HG03039 (cell line): ENCODE data around the gene TYW1B.
"Not testable (repeated sequence)": the region's sequence is repeated elsewhere in the genome, so short reads cannot be mapped to it uniquely, and the experiment has no call there.

Source experiments
- ATAC-seq: cut with Tn5 transposase; IDR thresholded peaks from one replicate; pipeline ENCODE4 v1.9.1; 2021; ENCODE audit warnings: mild to moderate bottlenecking, moderate library complexity; ENCODE audit not compliant: unreplicated experiment

TYW1B gene

GRCh38 chr7:72580142-72580770, 247.7 kb downstream of the TYW1B start:
- not testable (repeated sequence) for ATAC-seq

DNA sequence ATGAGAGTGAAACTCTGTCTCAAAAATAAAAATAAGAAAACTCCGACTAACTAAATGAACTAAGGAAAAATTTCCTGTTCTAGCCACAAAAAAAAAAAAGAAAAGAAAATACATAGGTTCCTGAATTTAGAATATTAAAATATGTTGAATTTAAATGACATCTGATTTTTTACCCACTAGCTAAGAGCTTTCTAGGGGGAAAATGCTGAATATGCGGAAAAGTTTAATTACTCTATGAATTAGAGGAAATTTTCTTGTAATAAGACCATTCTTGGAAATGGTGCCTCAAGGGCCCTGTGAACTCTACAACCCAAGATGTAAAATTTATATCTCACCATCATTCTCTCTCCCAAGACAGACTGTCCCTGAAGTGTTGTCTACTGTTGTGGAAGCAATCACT, 250.9 kb downstream of the TYW1B start:
- no peak for ATAC-seq

GRCh38 chr7:72561988-72562387, 266.0 kb downstream of the TYW1B start:
- not testable (repeated sequence) for ATAC-seq

DNA sequence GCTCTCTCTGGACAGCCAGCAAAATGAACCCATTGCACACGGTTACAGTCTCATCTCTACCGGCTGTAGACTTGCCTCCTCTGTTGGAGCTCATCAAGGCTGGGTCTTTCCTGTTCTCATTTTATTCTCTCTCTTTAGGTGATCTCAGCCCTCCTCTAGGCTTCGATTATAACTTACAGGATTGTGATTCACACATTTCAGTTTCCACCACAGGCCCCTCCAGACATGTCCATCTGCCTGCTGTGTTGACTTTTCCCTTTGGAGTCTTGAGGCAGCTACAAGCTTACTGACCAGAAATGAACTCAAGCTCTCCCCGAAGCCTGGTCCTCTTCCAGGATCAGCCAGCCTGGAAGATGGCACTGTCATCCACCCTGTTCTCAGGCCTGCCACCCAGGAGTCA, 268.5 kb downstream of the TYW1B start:
- not testable (repeated sequence) for ATAC-seq

- not testable (repeated sequence) for ATAC-seq
Measured at GRCh38 chr7:72556733-72557132, 271.3 kb downstream of the TYW1B start.

GRCh38 chr7:72555238-72555637, 272.8 kb downstream of the TYW1B start:
- not testable (repeated sequence) for ATAC-seq

DNA sequence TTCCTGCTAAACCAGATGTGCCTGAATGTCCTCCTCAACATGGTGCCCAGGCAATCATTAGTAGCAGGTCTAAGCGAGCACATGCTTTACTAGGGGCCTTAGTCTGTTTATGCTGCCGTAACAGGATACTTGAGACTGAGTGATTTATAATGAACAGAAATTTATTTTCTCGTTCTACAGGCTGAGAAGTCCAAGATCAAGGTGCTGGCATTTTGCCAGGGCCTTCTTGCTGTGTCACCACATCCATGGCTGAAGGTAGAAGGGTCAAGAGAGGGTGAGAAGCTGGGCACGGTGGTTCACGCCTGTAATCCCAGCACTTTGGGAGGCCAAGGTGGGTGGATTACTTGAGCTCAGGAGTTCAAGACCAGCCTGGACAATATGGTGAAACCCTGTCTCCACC, 273.6 kb downstream of the TYW1B start:
- ATAC-seq: not testable (repeated sequence)

GRCh38 chr7:72550454-72550853, 277.5 kb downstream of the TYW1B start:
- not testable (repeated sequence) for ATAC-seq

- not testable (repeated sequence) for ATAC-seq
Measured at GRCh38 chr7:72546586-72547237, 281.3 kb downstream of the TYW1B start.

DNA sequence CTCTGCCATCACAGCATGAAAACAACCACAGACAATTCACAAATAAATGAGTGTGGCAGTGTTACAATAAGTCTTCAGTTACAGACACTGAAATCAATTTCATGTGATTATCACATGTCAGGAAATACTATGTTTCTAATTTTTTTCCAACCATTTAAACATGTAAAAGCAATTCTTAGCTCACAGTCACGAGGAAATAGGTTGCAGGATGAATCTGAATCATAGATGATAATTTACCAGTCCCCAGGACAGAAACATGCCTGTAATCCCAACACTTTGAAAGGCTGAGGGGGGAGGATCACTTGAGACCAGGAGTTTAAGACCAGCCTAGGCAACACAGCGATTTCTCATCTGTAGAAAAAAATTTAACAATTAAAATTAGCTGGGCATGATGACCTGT, 283.5 kb downstream of the TYW1B start:
- ATAC-seq: not testable (repeated sequence)

DNA sequence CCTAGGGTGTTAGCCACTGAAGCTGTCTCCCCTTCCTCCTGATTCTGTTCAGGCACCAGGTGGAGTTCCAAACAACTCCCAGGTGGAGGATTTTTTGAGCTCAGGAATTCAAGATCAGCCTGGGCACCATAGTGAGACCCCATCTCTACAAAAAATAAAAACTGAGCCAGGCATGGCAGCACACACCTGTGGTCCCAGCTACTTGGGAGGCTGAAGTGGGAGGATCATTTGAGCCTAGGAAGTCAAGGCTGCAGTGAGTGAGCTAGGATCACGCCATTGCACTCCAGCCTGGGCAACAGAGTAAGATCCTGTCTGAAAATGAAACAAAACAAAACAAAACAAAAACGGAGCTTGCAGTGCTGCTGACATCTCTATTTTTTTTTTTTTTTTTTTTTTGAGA, 287.1 kb downstream of the TYW1B start:
- ATAC-seq: no peak

- ATAC-seq: no peak
Measured at GRCh38 chr7:72540106-72540611, 287.8 kb downstream of the TYW1B start.

DNA sequence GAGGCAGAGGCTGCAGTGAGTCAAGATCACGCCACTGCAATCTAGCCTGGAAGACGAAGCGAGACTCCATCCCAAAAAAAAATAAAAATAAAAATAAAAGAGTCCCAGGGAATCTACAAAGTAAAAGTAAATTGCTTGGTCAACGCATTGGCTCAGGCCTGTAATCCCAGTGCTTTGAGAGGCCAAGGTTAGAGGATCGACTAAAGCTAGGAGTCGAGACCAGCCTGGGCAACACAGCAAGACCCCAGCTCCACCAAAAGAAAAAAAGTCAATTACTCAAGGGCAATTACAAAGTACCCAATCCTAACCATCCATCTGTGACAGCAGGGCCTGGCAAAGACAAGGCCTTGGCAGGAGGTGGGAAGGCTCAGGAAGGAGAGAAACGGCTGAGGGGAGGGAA, 288.3 kb downstream of the TYW1B start:
- ATAC-seq: no peak

DNA sequence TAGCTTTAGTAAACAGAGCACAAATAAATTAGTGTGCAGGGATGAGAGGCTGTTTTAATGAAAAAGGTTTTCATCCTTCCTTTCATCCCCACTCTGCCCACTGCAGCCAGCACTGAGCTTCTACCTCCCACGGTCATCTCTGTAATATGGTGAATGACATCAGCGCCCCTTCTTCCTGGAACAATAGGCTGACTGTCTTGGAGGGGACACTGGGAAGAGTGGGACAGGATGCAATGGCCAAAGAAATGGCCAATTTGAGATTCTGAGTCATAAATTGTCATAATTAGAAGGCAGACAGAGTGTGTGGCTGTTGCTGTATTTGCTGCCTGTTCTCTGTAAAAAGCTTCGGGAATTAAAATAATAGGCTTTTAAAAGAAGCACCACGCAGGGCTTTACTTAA, 289.1 kb downstream of the TYW1B start:
- ATAC-seq: no peak

DNA sequence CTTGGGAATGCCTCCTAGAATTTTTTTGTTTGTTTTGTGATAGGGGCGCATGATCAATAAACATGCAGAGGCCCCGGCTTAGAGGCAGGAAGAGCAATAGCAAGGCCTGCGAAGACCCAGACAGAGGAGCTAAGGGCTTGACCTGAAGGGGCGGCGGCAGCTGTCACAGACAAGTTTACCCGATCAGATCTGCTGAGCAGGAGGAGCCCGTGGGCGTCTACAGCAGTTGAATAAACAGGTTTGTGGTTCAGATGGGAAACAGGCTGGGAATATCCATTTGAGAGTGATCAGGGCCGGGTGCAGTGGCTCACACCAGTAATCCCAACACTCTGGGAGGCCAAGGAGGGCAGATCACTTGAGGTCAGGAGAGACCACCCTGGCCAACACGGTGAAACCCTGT, 289.9 kb downstream of the TYW1B start:
- ATAC-seq: no peak

- ATAC-seq: not testable (repeated sequence)
Measured at GRCh38 chr7:72536038-72536437, 292.0 kb downstream of the TYW1B start.

- not testable (repeated sequence) for ATAC-seq
Measured at GRCh38 chr7:72531048-72531447, 297.0 kb downstream of the TYW1B start.
